Suprapubic skin (tissue), 3 donors: ENCODE measurements around the gene PLPP1.

Experiments used
- POLR2AphosphoS5 ChIP-seq, 3 donors: sonication (generic); formaldehyde crosslinking; IDR thresholded peaks; one replicate each; pipeline ENCODE4 v1.6.1; 2017; ENCODE audit warnings: antibody characterized with exemption in 3 of 3
- TF ChIP-seq, protein P1 (sequence below), 2 donors: fragments of 200-600 bp in 1 of 2; fragments of 450-650 bp in 1 of 2; sonication (generic) in 1 of 2; IDR thresholded peaks; one replicate each; pipeline ENCODE4 v1.5.1; 2016 to 2019; ENCODE audit warnings: antibody characterized with exemption in 2 of 2, mild to moderate bottlenecking in 1 of 2, moderate library complexity in 1 of 2

DNA sequence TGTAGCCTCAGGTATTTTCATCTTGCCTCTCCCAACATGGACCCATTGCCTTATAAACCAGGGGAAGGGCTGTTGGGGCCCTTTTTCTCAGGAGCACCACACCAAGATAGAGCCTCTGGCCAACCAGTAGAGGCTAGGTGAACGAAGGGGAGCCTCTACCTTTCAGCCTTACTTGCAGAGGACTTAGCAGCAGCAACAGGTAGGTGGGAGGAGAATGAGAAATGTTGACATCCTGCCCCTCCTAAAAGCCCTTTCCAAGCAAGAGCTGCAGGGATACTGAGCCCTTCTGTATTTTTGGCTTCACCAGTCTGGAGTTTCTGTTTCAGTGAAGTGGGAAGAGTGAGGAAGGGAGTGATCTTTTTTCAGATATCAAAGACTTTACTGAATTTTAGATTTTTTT lies 149.5 kb downstream of the PLPP1 start:
- TF ChIP-seq, protein P1, sequence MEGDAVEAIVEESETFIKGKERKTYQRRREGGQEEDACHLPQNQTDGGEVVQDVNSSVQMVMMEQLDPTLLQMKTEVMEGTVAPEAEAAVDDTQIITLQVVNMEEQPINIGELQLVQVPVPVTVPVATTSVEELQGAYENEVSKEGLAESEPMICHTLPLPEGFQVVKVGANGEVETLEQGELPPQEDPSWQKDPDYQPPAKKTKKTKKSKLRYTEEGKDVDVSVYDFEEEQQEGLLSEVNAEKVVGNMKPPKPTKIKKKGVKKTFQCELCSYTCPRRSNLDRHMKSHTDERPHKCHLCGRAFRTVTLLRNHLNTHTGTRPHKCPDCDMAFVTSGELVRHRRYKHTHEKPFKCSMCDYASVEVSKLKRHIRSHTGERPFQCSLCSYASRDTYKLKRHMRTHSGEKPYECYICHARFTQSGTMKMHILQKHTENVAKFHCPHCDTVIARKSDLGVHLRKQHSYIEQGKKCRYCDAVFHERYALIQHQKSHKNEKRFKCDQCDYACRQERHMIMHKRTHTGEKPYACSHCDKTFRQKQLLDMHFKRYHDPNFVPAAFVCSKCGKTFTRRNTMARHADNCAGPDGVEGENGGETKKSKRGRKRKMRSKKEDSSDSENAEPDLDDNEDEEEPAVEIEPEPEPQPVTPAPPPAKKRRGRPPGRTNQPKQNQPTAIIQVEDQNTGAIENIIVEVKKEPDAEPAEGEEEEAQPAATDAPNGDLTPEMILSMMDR (IDR thresholded peaks at IDR 0.05): no peak
- no peak for TF ChIP-seq POLR2AphosphoS5 (IDR thresholded peaks at IDR 0.05)
